HepG2 (cell line): Measurements from ENCODE around the gene SMAP2. TPM values are rescaled to one million over a fixed set of nuclear protein-coding genes. Genes with fewer than 3 reads are reported as not detected.

Source experiments
- HNF4A ChIP-seq: sonication (generic); formaldehyde crosslinking; IDR thresholded peaks from 2 replicates; pipeline ENCODE4 v1.4.0; 2020; ENCODE audit warnings: missing genetic modification reagents
- KMT2A ChIP-seq: sonication (generic); formaldehyde crosslinking; IDR thresholded peaks from 2 replicates; pipeline ENCODE4 v1.4.0; 2020; ENCODE audit warnings: missing genetic modification reagents
- SMC3 ChIP-seq: IDR thresholded peaks from 2 replicates; pipeline ENCODE4 v1.6.1; 2011; ENCODE audit warnings: low read length, improper control_type of control experiment
- SP140L ChIP-seq: sonication (generic); formaldehyde crosslinking; IDR thresholded peaks from 2 replicates; pipeline ENCODE4 v1.4.0; 2020; ENCODE audit warnings: missing genetic modification reagents, borderline replicate concordance
- YEATS4 ChIP-seq: sonication (generic); formaldehyde crosslinking; IDR thresholded peaks from 2 replicates; pipeline ENCODE4 v1.4.0; 2020; ENCODE audit warnings: missing genetic modification reagents, borderline replicate concordance
- ZBTB38 ChIP-seq: sonication (generic); formaldehyde crosslinking; IDR thresholded peaks from 2 replicates; pipeline ENCODE4 v1.5.1; 2020; ENCODE audit warnings: mild to moderate bottlenecking, missing genetic modification reagents
- ZMYM4 ChIP-seq: sonication (generic); formaldehyde crosslinking; IDR thresholded peaks from 2 replicates; pipeline ENCODE4 v1.8.1; 2023; ENCODE audit warnings: mild to moderate bottlenecking, missing genetic modification reagents
- ZNF432 ChIP-seq: sonication (generic); formaldehyde crosslinking; IDR thresholded peaks from 2 replicates; pipeline ENCODE4 v1.5.0; 2020; ENCODE audit warnings: missing genetic modification reagents, mild to moderate bottlenecking, borderline replicate concordance
- ZNF563 ChIP-seq: sonication (generic); formaldehyde crosslinking; IDR thresholded peaks from 2 replicates; pipeline ENCODE4 v1.8.0; 2022; ENCODE audit warnings: mild to moderate bottlenecking, moderate library complexity, missing genetic modification reagents
- ZSCAN25 ChIP-seq: sonication (generic); formaldehyde crosslinking; IDR thresholded peaks from 2 replicates; pipeline ENCODE4 v1.8.0; 2022; ENCODE audit warnings: mild to moderate bottlenecking, missing genetic modification reagents
- polyA plus RNA-seq, 8 experiments: library from polyadenylated mRNA; depleted of rRNA in 3 of 8; stranded (reverse) in 7 of 8; unstranded in 1 of 8; fragments of >200 nt; fragmentation: Illumina TruSeq in 4 of 8; extraction: Trizol in 4 of 8; gene quantifications; 2 replicates each; pipeline versions ENCODE4 v1.2.1 to v1.2.3, GENCODE V29; 2011 to 2016; ENCODE audit warnings: low read depth in 4 of 8, missing spikeins in 1 of 8, mixed read lengths in 1 of 8; ENCODE audit not compliant: insufficient read depth in 1 of 8
- total RNA-seq, 5 experiments: library from RNA; depleted of rRNA; stranded (reverse); fragments of >200 nt; fragmentation: Illumina TruSeq; extraction: Trizol; gene quantifications; 2 replicates each; pipeline ENCODE4 v1.2.3, GENCODE V29; 2016; ENCODE audit warnings: low read depth in 1 of 5
- TF ChIP-seq, protein P1 (sequence below), 2 experiments: IDR thresholded peaks; 2 replicates each; pipeline ENCODE4 v1.6.1; 2011 to 2012; ENCODE audit warnings: low read length in 2 of 2, borderline replicate concordance in 1 of 2, low read depth in 1 of 2, mild to moderate bottlenecking in 1 of 2, moderate library complexity in 1 of 2
- TF ChIP-seq, protein P2 (sequence below), 2 experiments: sonication (generic) in 1 of 2; formaldehyde crosslinking in 1 of 2; IDR thresholded peaks; 2 replicates each; pipeline versions ENCODE4 v1.4.0 to v1.6.1; 2016 to 2020; ENCODE audit warnings: borderline replicate concordance in 1 of 2, low read depth in 1 of 2, mild to moderate bottlenecking in 1 of 2, missing genetic modification reagents in 1 of 2
- TF ChIP-seq, protein P3 (sequence below): sonication (generic); formaldehyde crosslinking; IDR thresholded peaks from 2 replicates; pipeline ENCODE4 v1.4.0; 2020; ENCODE audit warnings: missing genetic modification reagents
- TF ChIP-seq, protein P4 (sequence below): IDR thresholded peaks from 2 replicates; pipeline ENCODE4 v1.4.0; 2020; ENCODE audit warnings: mild to moderate bottlenecking, missing genetic modification reagents

Gene SMAP2
- total and polyA plus RNA-seq, 2 of the 13 experiments (the other 11 are each of a cell fraction or from before 2014, with no cell fraction given) = 19.0 to 22.3 TPM

DNA sequence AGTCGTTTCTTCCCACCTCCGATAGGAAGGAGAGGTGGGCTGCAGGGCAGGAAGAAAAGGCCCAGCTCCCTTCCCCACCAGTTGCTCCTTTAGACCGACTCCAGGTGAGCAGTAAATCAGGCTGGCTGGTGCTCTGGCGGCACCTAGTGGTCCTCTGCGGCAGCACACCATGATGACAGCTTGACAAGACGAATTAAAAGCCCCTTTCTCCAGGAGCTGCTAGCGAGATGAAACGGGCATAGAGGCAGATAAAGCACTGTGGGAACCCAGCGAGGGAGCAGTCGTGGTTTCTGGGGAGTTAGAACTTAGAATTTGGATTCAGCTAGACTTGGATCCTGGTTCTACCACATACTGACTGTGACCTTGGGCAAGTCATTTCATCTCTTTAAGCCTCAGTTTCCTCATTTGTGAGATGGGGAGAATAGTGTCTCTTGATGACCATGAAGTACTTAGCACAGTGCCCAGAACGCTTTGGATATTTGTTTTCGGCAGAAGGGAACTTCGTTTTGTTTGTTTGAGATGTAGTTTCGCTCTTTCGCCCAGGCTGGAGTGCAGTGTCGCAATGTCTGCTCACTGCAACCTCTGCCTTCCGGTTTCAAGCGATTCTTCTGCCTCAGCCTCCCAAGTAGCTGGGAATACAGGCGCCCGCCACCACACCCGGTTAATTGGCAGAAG is 34.6 kb upstream of the SMAP2 start (continued):
- TF ChIP-seq, protein P1, sequence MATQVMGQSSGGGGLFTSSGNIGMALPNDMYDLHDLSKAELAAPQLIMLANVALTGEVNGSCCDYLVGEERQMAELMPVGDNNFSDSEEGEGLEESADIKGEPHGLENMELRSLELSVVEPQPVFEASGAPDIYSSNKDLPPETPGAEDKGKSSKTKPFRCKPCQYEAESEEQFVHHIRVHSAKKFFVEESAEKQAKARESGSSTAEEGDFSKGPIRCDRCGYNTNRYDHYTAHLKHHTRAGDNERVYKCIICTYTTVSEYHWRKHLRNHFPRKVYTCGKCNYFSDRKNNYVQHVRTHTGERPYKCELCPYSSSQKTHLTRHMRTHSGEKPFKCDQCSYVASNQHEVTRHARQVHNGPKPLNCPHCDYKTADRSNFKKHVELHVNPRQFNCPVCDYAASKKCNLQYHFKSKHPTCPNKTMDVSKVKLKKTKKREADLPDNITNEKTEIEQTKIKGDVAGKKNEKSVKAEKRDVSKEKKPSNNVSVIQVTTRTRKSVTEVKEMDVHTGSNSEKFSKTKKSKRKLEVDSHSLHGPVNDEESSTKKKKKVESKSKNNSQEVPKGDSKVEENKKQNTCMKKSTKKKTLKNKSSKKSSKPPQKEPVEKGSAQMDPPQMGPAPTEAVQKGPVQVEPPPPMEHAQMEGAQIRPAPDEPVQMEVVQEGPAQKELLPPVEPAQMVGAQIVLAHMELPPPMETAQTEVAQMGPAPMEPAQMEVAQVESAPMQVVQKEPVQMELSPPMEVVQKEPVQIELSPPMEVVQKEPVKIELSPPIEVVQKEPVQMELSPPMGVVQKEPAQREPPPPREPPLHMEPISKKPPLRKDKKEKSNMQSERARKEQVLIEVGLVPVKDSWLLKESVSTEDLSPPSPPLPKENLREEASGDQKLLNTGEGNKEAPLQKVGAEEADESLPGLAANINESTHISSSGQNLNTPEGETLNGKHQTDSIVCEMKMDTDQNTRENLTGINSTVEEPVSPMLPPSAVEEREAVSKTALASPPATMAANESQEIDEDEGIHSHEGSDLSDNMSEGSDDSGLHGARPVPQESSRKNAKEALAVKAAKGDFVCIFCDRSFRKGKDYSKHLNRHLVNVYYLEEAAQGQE (IDR thresholded peaks at IDR 0.05; ENCODE audit: borderline replicate concordance in 1 of 2, low read depth in 1 of 2, low read length in 2 of 2) = no peak
- TF ChIP-seq YEATS4 (CRISPR knock-in tag) (peak; percentile 39; the same call in 1 of the 2 replicates), SMC3 (peak; percentile 96), ZNF563 (CRISPR knock-in tag) (no peak), ZNF432 (no peak), HNF4A (CRISPR knock-in tag) (0 out of 2 replicates have a peak, but pooled peaks have one; percentile 7), ZBTB38 (0 out of 2 replicates have a peak, but pooled peaks have one; percentile 31), ZSCAN25 (CRISPR knock-in tag) (no peak), ZMYM4 (peak; percentile 55; the same call in 1 of the 2 replicates), KMT2A (CRISPR knock-in tag) (peak; percentile 75; the same call in 1 of the 2 replicates), SP140L (CRISPR knock-in tag) (peak; percentile 27; the same call in 1 of the 2 replicates)
- TF ChIP-seq, protein P2, sequence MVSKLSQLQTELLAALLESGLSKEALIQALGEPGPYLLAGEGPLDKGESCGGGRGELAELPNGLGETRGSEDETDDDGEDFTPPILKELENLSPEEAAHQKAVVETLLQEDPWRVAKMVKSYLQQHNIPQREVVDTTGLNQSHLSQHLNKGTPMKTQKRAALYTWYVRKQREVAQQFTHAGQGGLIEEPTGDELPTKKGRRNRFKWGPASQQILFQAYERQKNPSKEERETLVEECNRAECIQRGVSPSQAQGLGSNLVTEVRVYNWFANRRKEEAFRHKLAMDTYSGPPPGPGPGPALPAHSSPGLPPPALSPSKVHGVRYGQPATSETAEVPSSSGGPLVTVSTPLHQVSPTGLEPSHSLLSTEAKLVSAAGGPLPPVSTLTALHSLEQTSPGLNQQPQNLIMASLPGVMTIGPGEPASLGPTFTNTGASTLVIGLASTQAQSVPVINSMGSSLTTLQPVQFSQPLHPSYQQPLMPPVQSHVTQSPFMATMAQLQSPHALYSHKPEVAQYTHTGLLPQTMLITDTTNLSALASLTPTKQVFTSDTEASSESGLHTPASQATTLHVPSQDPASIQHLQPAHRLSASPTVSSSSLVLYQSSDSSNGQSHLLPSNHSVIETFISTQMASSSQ (IDR thresholded peaks at IDR 0.05; ENCODE audit: low read depth) = no peak
- TF ChIP-seq, protein P2 (CRISPR knock-in tag; IDR thresholded peaks at IDR 0.05; ENCODE audit: borderline replicate concordance) = 0 out of 2 replicates have a peak, but pooled peaks have one; percentile 40
- TF ChIP-seq, protein P3, sequence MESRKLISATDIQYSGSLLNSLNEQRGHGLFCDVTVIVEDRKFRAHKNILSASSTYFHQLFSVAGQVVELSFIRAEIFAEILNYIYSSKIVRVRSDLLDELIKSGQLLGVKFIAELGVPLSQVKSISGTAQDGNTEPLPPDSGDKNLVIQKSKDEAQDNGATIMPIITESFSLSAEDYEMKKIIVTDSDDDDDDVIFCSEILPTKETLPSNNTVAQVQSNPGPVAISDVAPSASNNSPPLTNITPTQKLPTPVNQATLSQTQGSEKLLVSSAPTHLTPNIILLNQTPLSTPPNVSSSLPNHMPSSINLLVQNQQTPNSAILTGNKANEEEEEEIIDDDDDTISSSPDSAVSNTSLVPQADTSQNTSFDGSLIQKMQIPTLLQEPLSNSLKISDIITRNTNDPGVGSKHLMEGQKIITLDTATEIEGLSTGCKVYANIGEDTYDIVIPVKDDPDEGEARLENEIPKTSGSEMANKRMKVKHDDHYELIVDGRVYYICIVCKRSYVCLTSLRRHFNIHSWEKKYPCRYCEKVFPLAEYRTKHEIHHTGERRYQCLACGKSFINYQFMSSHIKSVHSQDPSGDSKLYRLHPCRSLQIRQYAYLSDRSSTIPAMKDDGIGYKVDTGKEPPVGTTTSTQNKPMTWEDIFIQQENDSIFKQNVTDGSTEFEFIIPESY (CRISPR knock-in tag) = 0 out of 2 replicates have a peak, but pooled peaks have one; percentile 18
- TF ChIP-seq, protein P4, sequence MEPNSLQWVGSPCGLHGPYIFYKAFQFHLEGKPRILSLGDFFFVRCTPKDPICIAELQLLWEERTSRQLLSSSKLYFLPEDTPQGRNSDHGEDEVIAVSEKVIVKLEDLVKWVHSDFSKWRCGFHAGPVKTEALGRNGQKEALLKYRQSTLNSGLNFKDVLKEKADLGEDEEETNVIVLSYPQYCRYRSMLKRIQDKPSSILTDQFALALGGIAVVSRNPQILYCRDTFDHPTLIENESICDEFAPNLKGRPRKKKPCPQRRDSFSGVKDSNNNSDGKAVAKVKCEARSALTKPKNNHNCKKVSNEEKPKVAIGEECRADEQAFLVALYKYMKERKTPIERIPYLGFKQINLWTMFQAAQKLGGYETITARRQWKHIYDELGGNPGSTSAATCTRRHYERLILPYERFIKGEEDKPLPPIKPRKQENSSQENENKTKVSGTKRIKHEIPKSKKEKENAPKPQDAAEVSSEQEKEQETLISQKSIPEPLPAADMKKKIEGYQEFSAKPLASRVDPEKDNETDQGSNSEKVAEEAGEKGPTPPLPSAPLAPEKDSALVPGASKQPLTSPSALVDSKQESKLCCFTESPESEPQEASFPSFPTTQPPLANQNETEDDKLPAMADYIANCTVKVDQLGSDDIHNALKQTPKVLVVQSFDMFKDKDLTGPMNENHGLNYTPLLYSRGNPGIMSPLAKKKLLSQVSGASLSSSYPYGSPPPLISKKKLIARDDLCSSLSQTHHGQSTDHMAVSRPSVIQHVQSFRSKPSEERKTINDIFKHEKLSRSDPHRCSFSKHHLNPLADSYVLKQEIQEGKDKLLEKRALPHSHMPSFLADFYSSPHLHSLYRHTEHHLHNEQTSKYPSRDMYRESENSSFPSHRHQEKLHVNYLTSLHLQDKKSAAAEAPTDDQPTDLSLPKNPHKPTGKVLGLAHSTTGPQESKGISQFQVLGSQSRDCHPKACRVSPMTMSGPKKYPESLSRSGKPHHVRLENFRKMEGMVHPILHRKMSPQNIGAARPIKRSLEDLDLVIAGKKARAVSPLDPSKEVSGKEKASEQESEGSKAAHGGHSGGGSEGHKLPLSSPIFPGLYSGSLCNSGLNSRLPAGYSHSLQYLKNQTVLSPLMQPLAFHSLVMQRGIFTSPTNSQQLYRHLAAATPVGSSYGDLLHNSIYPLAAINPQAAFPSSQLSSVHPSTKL (CRISPR knock-in tag) = peak; percentile 4; the same call in 1 of the 2 replicates
